Activated CD8-positive, alpha-beta memory T cell treated with anti-CD3 and anti-CD28 coated beads for 36 hours (primary cell): ENCODE data around the gene MKNK2. TPM values are rescaled to one million over a fixed set of nuclear protein-coding genes. Genes with fewer than 3 reads are reported as not detected.

Experiments
- CTCF ChIA-PET: fragments of 350-600 bp; sonication (Branson Sonifier 250); formaldehyde crosslinking; loops from one replicate; lab custom pipeline; 2021; ENCODE audit warnings: antibody characterized with exemption; lab: Charles Lee
- POLR2A ChIA-PET: fragments of 350-600 bp; sonication (Branson Sonifier 250); formaldehyde crosslinking; loops from one replicate; lab custom pipeline; 2021; ENCODE audit warnings: antibody characterized with exemption; lab: Charles Lee
- total RNA-seq, 2 experiments: library from RNA; stranded (reverse); gene quantifications; one replicate each; pipeline ENCODE4 v1.2.3, GENCODE V29; 2021

The MKNK2 gene
- total RNA-seq, 2 experiments from 2014 or later = 164 to 171 TPM

GRCh38 chr19:2050349-2050990, 574 bp downstream of the MKNK2 start:
- CTCF ChIA-PET = interaction anchor here (1.6 kb wide), 1 partner anchor 11 kb away, joined by 3 read pairs; no protein-coding TSS in a partner anchor

GRCh38 chr19:2049741-2050348, 1.2 kb downstream of the MKNK2 start:
- ChIA-PET CTCF (interaction anchor here (1.6 kb wide), 1 partner anchor 11 kb away, joined by 3 read pairs; no protein-coding TSS in a partner anchor), POLR2A (interaction anchor here (1.1 to 1.6 kb wide), 2 partner anchors 10 to 11 kb away, joined by 3 to 10 read pairs; no protein-coding TSS in a partner anchor)

More at GRCh38 chr19:2050349-2050990, 574 bp downstream of the MKNK2 start:
- POLR2A ChIA-PET = no interaction called here

GRCh38 chr19:2048959-2049740, 1.9 kb downstream of the MKNK2 start:
- ChIA-PET CTCF (interaction anchor here (1.6 kb wide), 1 partner anchor 12 kb away, joined by 3 read pairs; no protein-coding TSS in a partner anchor), POLR2A (interaction anchor here (0.7 to 1.6 kb wide), 3 partner anchors 10 to 14 kb away, joined by 3 to 10 read pairs (median 4); no protein-coding TSS in a partner anchor)

- ChIA-PET CTCF (no interaction called here), POLR2A (interaction anchor here (0.7 to 1.6 kb wide), 3 partner anchors 9 to 13 kb away, joined by 3 to 10 read pairs (median 4); no protein-coding TSS in a partner anchor)
Observed at GRCh38 chr19:2048104-2048958, 2.7 kb downstream of the MKNK2 start.

GRCh38 chr19:2047449-2048103, 3.5 kb downstream of the MKNK2 start:
- POLR2A ChIA-PET = interaction anchor here (1.0 kb wide), 1 partner anchor 36 kb away, joined by 3 read pairs; no protein-coding TSS in a partner anchor
- CTCF ChIA-PET = interaction anchor here (0.6 kb wide), 1 partner anchor 19 kb away, joined by 3 read pairs; no protein-coding TSS in a partner anchor

GRCh38 chr19:2047076-2047448, 4.0 kb downstream of the MKNK2 start:
- CTCF ChIA-PET = interaction anchor here (0.6 kb wide), 1 partner anchor 19 kb away, joined by 3 read pairs; no protein-coding TSS in a partner anchor
- POLR2A ChIA-PET = interaction anchor here (1.0 kb wide), 1 partner anchor 37 kb away, joined by 3 read pairs; no protein-coding TSS in a partner anchor

GRCh38 chr19:2046046-2046907, 4.8 kb downstream of the MKNK2 start:
- POLR2A ChIA-PET = interaction anchor here (1.0 kb wide), 1 partner anchor 37 kb away, joined by 3 read pairs; no protein-coding TSS in a partner anchor
- CTCF ChIA-PET = interaction anchor here (0.5 to 1.3 kb wide), 3 partner anchors 8 to 101 kb away, joined by 3 to 4 read pairs (median 3); no protein-coding TSS in a partner anchor

- CTCF ChIA-PET = interaction anchor here (0.5 to 1.3 kb wide), 3 partner anchors 8 to 100 kb away, joined by 3 to 4 read pairs (median 3); no protein-coding TSS in a partner anchor
- POLR2A ChIA-PET = no interaction called here
Observed at GRCh38 chr19:2045501-2046045, 5.5 kb downstream of the MKNK2 start.

GRCh38 chr19:2044709-2045500, 6.1 kb downstream of the MKNK2 start:
- ChIA-PET POLR2A (no interaction called here), CTCF (interaction anchor here (0.9 to 1.3 kb wide), 2 partner anchors 9 to 13 kb away, joined by 3 to 4 read pairs; no protein-coding TSS in a partner anchor)

- CTCF ChIA-PET = no interaction called here
- POLR2A ChIA-PET = no interaction called here
Observed at GRCh38 chr19:2043961-2044708, 6.9 kb downstream of the MKNK2 start.

GRCh38 chr19:2043251-2043641, 7.8 kb downstream of the MKNK2 start:
- POLR2A ChIA-PET = interaction anchor here (1.9 to 3.2 kb wide), 2 partner anchors 9 to 17 kb away, joined by 8 to 33 read pairs; no protein-coding TSS in a partner anchor

GRCh38 chr19:2042485-2043250, 8.4 kb downstream of the MKNK2 start:
- CTCF ChIA-PET = interaction anchor here (1.1 to 1.8 kb wide), 5 partner anchors 9 to 27 kb away, joined by 3 to 7 read pairs (median 4); no protein-coding TSS in a partner anchor

More at GRCh38 chr19:2043251-2043641, 7.8 kb downstream of the MKNK2 start:
- CTCF ChIA-PET = interaction anchor here (1.1 to 1.8 kb wide), 5 partner anchors 9 to 27 kb away, joined by 3 to 7 read pairs (median 4); no protein-coding TSS in a partner anchor

GRCh38 chr19:2041683-2042484, 9.2 kb downstream of the MKNK2 start:
- ChIA-PET CTCF (interaction anchor here (1.1 to 1.8 kb wide), 5 partner anchors 8 to 28 kb away, joined by 3 to 7 read pairs (median 4); no protein-coding TSS in a partner anchor), POLR2A (interaction anchor here (0.9 to 3.2 kb wide), 4 partner anchors 10 to 45 kb away, joined by 3 to 33 read pairs (median 6); no protein-coding TSS in a partner anchor)

More at GRCh38 chr19:2042485-2043250, 8.4 kb downstream of the MKNK2 start:
- POLR2A ChIA-PET = interaction anchor here (0.9 to 3.2 kb wide), 4 partner anchors 9 to 45 kb away, joined by 3 to 33 read pairs (median 6); no protein-coding TSS in a partner anchor
